Activated T-helper 17 cell treated with anti-CD3 and anti-CD28 coated beads, Interleukin-2, amount 50 U/mL, for 72 hours (primary cell): ENCODE data around the gene CGB1. TPM values are rescaled to one million over a fixed set of nuclear protein-coding genes. Genes with fewer than 3 reads are reported as not detected.
"Not testable (repeated sequence)": the region's sequence is repeated elsewhere in the genome, so short reads cannot be mapped to it uniquely, and the experiment has no call there.

Source experiments
- ATAC-seq: fragments of 150-1000 bp; cut with Tn5 transposase; replicated peaks from 2 replicates; pipeline ENCODE4 v1.10.0; 2021; ENCODE audit warnings: mild to moderate bottlenecking, moderate library complexity
- H3K27ac Mint-ChIP-seq: one replicate; pipeline ENCODE4 v1.8.0; 2022; ENCODE audit warnings: mixed read lengths
- H3K27me3 Mint-ChIP-seq: one replicate; pipeline ENCODE4 v1.8.0; 2022; ENCODE audit warnings: mixed read lengths
- H3K36me3 Mint-ChIP-seq: one replicate; pipeline ENCODE4 v1.8.0; 2022; ENCODE audit warnings: low read depth, mild to moderate bottlenecking, mixed read lengths
- H3K4me1 Mint-ChIP-seq: one replicate; pipeline ENCODE4 v1.8.0; 2022; ENCODE audit warnings: mixed read lengths
- H3K4me3 Mint-ChIP-seq: one replicate; pipeline ENCODE4 v1.8.0; 2022; ENCODE audit warnings: mild to moderate bottlenecking, mixed read lengths
- H3K9me3 Mint-ChIP-seq: one replicate; pipeline ENCODE4 v1.8.0; 2022; ENCODE audit warnings: mixed read lengths
- total RNA-seq, 2 donors: library from RNA; stranded (reverse); gene quantifications; one replicate each; pipeline ENCODE4 v1.2.3, GENCODE V29; 2022

The CGB1 gene
- total RNA-seq, 2 donors from 2014 or later: not detected

DNA sequence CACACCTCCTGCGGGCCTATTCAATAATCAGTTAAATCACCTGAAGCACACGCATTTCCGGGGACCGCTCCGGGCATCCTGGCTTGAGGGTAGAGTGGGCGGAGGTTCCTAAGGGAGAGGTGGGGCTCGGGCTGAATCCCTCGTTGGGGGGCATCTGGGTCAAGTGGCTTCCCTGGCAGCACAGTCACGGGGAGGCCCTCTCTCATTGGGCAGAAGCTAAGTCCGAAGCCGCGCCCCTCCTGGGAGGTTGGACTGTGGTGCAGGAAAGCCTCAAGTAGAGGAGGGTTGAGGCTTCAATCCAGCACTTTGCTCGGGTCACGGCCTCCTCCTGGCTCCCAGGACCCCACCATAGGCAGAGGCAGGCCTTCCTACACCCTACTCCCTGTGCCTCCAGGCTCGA is 6.9 kb upstream of the CGB1 start, which contains the start of gene CGB5:
Gene CGB5 (plus strand): TSS at position 301 of the 400 bp plus-strand sequence. CDS start 362 bp downstream, outside the sequence.
- H3K27ac Mint-ChIP-seq, H3K27me3 Mint-ChIP-seq: not testable (repeated sequence)

DNA sequence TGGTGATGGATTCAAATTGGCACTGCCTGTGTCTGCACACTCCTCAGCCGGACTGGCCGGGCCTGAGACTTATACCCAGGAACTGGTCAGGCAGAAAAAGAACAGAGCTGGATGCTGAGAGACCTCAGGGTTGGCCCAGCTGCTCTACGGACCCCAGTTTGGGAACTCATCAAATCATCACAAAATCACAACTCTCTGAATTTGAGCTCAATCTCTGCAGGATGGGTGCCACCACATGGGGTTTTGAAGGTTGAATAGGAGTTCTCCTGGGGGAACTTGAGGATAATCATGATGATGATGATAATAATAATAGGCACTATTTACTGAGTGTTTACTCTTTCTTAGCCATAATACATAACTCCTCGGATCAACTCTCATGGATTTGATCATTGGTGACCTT is 6.0 kb upstream of the CGB1 start:
- H3K9me3 Mint-ChIP-seq, ATAC-seq, H3K4me3 Mint-ChIP-seq, H3K4me1 Mint-ChIP-seq, H3K27ac Mint-ChIP-seq, H3K36me3 Mint-ChIP-seq, H3K27me3 Mint-ChIP-seq: not testable (repeated sequence)

More for the DNA sequence above, 6.9 kb upstream of the CGB1 start, which contains the start of gene CGB5:
- ATAC-seq, H3K36me3 Mint-ChIP-seq, H3K4me3 Mint-ChIP-seq, H3K4me1 Mint-ChIP-seq, H3K9me3 Mint-ChIP-seq: not testable (repeated sequence)

DNA sequence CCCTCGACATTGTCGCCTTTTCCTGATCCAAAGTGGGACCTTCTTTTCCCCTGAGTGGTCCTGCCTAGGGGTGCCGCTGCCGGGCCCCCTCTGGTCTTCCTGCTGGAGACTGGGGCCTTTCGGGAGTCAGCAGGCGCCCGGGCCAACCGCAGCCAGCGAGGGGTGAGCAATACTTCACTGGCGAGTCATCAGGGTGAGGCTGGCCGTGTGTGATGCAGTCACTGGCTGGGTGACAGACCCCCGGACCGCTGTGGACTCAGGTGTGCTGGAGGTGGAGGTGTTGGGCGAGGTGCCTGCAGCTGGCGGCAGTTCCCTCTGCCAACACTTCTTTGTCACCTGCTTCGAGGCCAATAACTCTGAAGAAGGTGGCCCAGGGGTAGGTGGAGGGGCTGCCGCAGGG is 5.5 kb upstream of the CGB1 start:
- ATAC-seq: no peak
- Mint-ChIP-seq H3K36me3 (no peaks in the 10 kb centered on the region), H3K27me3 (no peaks in the 10 kb centered on the region), H3K27ac (no peak overlapping the region), H3K9me3 (no peaks in the 10 kb centered on the region), H3K4me1 (no peaks in the 10 kb centered on the region), H3K4me3 (no peak overlapping the region)

DNA sequence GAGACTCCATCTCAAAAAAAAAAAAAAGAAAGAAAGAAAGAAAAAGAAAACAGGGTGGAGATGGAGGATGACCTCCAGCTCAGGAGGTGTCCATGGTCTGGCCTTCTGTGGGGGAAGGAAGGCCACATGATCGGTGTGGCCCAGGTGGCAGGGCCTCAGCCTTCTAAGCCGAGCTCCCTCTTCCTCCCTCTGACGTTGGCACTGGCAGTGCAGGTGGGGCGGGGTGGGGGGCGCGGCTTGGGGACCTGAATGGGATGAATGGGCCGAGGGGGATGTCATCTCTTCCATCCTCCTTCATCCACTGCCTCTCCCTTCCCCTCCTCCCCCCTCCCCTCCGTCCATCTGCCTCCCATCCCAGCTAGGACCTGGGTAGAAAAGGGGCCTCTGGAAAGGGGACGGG is 3.0 kb upstream of the CGB1 start:
- not testable (repeated sequence) for H3K4me3 Mint-ChIP-seq

DNA sequence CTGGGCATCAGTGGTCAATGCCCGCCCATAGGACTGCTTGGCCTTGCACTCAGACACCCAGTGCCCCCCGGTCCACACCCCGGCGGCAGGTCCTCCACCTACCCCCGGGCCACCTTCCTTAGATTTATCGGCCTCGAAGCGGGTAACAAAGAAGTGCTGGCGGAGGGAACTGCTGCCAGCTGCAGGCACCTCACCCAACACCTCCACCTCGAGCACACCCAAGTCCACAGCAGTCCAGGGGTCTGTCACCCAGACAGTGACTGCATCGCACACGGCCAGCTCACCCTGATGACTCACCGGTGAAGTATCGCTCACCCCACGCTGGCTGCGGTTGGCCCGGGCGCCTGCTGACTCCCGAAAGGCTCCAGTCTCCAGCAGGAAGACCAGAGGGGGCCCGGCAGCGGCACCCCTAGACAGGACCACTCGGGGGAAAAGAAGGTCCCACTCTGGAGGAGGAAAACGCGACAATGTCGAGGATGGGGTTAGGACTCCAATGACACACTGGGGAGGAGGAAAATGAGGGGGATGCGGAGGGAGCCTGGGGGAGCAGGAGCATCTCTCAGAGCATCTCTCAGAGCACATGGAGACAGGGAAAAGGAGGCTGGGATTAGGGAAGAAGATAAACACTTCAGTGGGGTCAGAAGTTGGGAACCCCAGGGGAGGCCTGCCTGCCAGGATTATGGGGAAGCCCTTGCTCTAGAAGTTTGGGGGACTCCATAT is 2.0 kb upstream of the CGB1 start:
- not testable (repeated sequence) for H3K9me3 Mint-ChIP-seq, ATAC-seq, H3K27me3 Mint-ChIP-seq, H3K36me3 Mint-ChIP-seq, H3K4me3 Mint-ChIP-seq, H3K4me1 Mint-ChIP-seq, H3K27ac Mint-ChIP-seq

More for the DNA sequence above, 3.0 kb upstream of the CGB1 start:
- not testable (repeated sequence) for H3K9me3 Mint-ChIP-seq, H3K4me1 Mint-ChIP-seq, ATAC-seq, H3K36me3 Mint-ChIP-seq, H3K27ac Mint-ChIP-seq, H3K27me3 Mint-ChIP-seq

DNA sequence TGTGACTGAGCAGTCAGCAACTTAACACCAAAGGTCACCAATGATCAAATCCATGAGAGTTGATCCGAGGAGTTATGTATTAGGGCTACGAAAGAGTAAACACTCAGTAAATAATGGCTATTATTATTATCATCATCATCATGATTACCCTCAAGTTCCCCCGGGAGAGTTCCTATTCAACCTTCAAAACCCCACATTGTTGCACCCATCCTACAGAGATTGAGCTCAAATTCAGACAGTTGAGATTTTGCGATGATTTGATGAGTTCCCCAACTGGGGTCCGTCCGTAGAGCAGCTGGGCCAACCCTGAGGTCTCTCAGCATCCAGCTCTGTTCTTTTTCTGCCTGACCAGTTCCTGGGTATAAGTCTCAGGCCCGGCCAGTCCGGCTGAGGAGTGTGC is 1.4 kb upstream of the CGB1 start:
- H3K36me3 Mint-ChIP-seq, H3K27ac Mint-ChIP-seq, H3K27me3 Mint-ChIP-seq, ATAC-seq, H3K4me1 Mint-ChIP-seq, H3K4me3 Mint-ChIP-seq, H3K9me3 Mint-ChIP-seq: not testable (repeated sequence)

DNA sequence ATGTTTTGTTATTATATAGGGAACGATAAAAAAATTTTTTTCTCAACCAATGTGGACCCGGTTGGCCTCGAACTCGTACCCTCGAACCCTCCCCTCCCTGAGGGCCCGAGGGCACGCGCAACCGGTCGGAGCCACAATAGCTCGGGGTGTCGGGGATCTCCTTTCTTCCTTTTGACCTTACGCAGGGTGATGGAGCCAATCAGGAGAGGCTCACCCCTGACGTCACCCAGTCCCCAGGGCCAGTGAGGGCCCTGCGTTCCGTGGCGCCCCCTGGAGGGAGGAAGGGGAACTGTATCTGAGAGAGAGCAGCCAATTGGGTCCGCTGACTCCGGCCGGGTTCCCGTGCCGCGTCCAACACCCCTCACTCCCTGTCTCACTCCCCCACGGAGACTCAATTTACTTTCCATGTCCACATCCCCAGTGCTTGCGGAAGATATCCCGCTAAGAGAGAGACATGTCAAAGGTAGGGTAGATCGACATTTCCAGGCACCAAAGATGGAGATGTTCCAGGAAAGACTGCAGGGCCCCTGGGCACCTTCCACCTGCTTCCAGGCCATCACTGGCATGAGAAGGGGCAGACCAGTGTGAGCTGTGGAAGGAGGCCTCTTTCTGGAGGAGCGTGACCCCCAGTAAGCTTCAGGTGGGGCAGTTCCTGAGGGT is 4.9 kb downstream of the CGB1 start, which contains the start of gene CGB2:
Gene CGB2 (plus strand): TSS at position 249 of the 660 bp plus-strand sequence. CDS start 206 bp downstream, at position 455.
- H3K4me1 Mint-ChIP-seq, H3K27me3 Mint-ChIP-seq, H3K36me3 Mint-ChIP-seq, H3K9me3 Mint-ChIP-seq: not testable (repeated sequence)
- Mint-ChIP-seq H3K27ac (peak within 1 kb of the TSS; percentile 89), H3K4me3 (peak within 1 kb of the TSS; percentile 55)
- ATAC-seq: peak; percentile 97

DNA sequence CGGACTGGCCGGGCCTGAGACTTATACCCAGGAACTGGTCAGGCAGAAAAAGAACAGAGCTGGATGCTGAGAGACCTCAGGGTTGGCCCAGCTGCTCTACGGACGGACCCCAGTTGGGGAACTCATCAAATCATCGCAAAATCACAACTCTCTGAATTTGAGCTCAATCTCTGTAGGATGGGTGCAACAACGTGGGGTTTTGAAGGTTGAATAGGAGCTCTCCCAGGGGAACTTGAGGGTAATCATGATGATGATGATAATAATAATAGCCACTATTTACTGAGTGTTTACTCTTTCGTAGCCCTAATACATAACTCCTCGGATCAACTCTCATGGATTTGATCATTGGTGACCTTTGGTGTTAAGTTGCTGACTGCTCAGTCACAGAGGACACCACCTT is 6.4 kb downstream of the CGB1 start:
- H3K27me3 Mint-ChIP-seq, H3K9me3 Mint-ChIP-seq, H3K4me1 Mint-ChIP-seq, ATAC-seq, H3K27ac Mint-ChIP-seq, H3K36me3 Mint-ChIP-seq, H3K4me3 Mint-ChIP-seq: not testable (repeated sequence)

DNA sequence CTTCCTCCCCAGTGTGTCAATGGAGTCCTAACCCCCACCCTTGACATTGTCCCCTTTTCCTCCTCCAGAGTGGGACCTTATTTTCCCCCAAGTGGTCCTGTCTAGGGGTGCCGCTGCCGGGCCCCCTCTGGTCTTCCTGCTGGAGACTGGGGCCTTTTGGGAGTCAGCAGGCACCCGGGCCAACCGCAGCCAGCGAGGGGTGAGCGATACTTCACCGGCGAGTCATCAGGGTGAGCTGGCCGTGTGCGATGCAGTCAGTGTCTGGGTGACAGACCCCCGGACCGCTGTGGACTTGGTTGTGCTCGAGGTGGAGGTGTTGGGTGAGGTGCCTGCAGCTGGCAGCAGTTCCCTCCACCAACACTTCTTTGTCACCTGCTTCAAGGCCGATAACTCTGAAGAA is 6.9 kb downstream of the CGB1 start:
- H3K27ac Mint-ChIP-seq, H3K4me3 Mint-ChIP-seq, ATAC-seq, H3K36me3 Mint-ChIP-seq, H3K9me3 Mint-ChIP-seq, H3K27me3 Mint-ChIP-seq, H3K4me1 Mint-ChIP-seq: not testable (repeated sequence)

DNA sequence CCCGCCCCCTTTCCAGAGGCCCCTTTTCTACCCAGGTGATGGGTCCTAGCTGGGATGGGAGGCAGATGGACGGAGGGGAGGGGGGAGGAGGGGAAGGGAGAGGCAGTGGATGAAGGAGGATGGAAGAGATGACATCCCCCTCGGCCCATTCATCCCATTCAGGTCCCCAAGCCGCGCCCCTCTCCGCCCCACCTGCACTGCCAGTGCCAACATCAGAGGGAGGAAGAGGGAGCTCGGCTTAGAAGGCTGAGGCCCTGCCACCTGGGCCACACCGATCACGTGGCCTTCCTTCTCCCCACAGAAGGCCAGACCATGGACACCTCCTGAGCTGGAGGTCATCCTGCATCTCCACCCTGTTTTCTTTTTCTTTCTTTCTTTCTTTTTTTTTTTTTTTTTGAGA is 8.0 kb downstream of the CGB1 start:
- H3K9me3 Mint-ChIP-seq, H3K36me3 Mint-ChIP-seq, H3K27ac Mint-ChIP-seq, H3K4me1 Mint-ChIP-seq, H3K27me3 Mint-ChIP-seq, H3K4me3 Mint-ChIP-seq, ATAC-seq: not testable (repeated sequence)

DNA sequence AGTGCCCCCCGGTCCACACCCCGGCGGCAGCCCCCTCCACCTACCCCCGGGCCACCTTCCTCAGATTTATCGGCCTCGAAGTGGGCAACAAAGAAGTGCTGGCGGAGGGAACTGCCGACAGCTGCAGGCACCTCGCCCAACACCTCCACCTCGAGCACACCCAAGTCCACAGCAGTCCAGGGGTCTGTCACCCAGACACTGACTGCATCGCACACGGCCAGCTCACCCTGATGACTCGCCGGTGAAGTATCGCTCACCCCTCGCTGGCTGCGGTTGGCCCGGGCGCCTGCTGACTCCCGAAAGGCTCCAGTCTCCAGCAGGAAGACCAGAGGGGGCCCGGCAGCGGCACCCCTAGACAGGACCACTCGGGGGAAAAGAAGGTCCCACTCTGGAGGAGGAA is 11.1 kb downstream of the CGB1 start:
- H3K36me3 Mint-ChIP-seq, H3K4me1 Mint-ChIP-seq, H3K9me3 Mint-ChIP-seq, H3K27ac Mint-ChIP-seq, H3K4me3 Mint-ChIP-seq, H3K27me3 Mint-ChIP-seq, ATAC-seq: not testable (repeated sequence)

DNA sequence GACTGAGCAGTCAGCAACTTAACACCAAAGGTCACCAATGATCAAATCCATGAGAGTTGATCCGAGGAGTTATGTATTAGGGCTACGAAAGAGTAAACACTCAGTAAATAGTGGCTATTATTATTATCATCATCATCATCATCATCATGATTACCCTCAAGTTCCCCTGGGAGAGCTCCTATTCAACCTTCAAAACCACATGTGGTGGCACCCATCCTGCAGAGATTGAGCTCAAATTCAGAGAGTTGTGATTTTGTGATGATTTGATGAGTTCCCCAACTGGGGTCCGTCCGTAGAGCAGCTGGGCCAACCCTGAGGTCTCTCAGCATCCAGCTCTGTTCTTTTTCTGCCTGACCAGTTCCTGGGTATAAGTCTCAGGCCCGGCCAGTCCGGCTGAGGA is 11.6 kb downstream of the CGB1 start:
- H3K9me3 Mint-ChIP-seq, H3K36me3 Mint-ChIP-seq, H3K27me3 Mint-ChIP-seq, H3K4me1 Mint-ChIP-seq, H3K4me3 Mint-ChIP-seq, H3K27ac Mint-ChIP-seq, ATAC-seq: not testable (repeated sequence)

DNA sequence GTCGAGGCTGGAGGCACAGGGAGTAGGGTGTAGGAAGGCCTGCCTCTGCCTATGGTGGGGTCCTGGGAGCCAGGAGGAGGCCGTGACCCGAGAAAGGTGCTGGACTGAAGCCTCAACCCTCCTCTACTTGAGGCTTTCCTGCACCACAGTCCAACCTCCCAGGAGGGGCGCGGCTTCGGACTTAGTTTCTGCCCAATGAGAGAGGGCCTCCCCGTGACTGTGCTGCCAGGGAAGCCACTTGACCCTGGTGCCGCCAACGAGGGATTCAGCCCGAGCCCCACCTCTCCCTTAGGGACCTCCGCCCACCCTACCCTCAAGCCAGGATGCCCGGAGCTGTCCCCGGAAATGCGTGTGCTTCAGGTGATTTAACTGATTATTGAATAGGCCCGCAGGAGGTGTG is 12.5 kb downstream of the CGB1 start, which contains the start of gene CGB3:
Gene CGB3 (minus strand): TSS at position 101 of the 400 bp plus-strand sequence. CDS start 362 bp downstream, outside the sequence.
- H3K4me3 Mint-ChIP-seq, H3K9me3 Mint-ChIP-seq, ATAC-seq, H3K36me3 Mint-ChIP-seq, H3K27me3 Mint-ChIP-seq, H3K27ac Mint-ChIP-seq: not testable (repeated sequence)
- peaks cover 11% of the 10 kb centered on the region for H3K4me1 Mint-ChIP-seq

DNA sequence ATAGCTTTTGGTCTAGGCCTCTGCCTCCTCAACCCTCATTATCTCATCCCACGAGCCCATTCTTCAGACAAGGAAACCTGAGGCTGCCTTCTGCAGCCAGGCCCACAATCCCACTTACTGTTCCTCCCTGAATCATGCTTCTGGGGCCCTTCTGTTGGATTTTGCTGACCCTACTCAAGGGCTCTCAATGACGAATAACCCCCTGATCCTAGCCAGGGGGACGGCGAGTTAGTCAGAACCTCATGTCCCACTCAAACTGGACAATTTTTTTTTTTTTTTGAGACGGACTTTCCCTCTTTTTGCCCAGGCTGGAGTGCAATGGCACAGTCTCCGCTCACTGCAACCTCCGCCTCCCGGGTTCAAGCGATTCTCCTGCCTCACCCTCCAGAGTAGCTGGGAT is 14.6 kb downstream of the CGB1 start:
- peaks cover 15% of the 10 kb centered on the region for H3K4me1 Mint-ChIP-seq
- H3K36me3 Mint-ChIP-seq: no peaks in the 10 kb centered on the region
- peaks cover 4% of the 10 kb centered on the region for H3K27me3 Mint-ChIP-seq
- H3K9me3 Mint-ChIP-seq: no peaks in the 10 kb centered on the region
- H3K27ac Mint-ChIP-seq: no peak overlapping the region
- no peak overlapping the region for H3K4me3 Mint-ChIP-seq
- ATAC-seq: no peak
